Keratinocyte (primary cell): ENCODE results near the gene SLC10A3. TPM values are rescaled to one million over a fixed set of nuclear protein-coding genes. Genes with fewer than 3 reads are reported as not detected.

Source experiments
- DNase-seq: peaks from one replicate; pipeline ENCODE4 v3.0.0-alpha.2; 2011; ENCODE audit warnings: low read depth, missing footprints, low spot score
- FAIRE-seq: peaks from 2 replicates; lab custom pipeline; 2011; peaks lifted over from hg19 to GRCh38; lab: Jason Lieb, UNC
- H2AFZ ChIP-seq: 2 replicates; pipeline ENCODE4 v1.6.0; 2012; ENCODE audit warnings: low read length, control low read depth, inconsistent platforms; ENCODE audit not compliant: control insufficient read depth
- H3K27ac ChIP-seq: 2 replicates; pipeline ENCODE4 v1.5.1; 2011; ENCODE audit warnings: low read length; ENCODE audit not compliant: control insufficient read depth, insufficient read depth
- H3K27me3 ChIP-seq: 3 replicates; pipeline ENCODE4 v1.6.0; 2011; ENCODE audit warnings: low read length; ENCODE audit not compliant: control insufficient read depth, insufficient read depth; ENCODE audit errors: extremely low read depth
- H3K36me3 ChIP-seq, 2 experiments: 2 replicates in 1 of 2; 3 replicates in 1 of 2; pipeline ENCODE4 v1.5.1; 2011; ENCODE audit warnings: low read length in 2 of 2, mild to moderate bottlenecking in 1 of 2; ENCODE audit not compliant: control insufficient read depth in 2 of 2, insufficient read depth in 2 of 2; ENCODE audit errors: extremely low read depth in 1 of 2
- H3K4me1 ChIP-seq: 3 replicates; pipeline ENCODE4 v1.5.1; 2011; ENCODE audit warnings: low read length; ENCODE audit not compliant: control insufficient read depth, insufficient read depth; ENCODE audit errors: extremely low read depth
- H3K4me2 ChIP-seq: 3 replicates; pipeline ENCODE4 v1.6.0; 2011; ENCODE audit warnings: low read depth, low read length; ENCODE audit not compliant: control insufficient read depth, insufficient read depth; ENCODE audit errors: extremely low read depth
- H3K4me3 ChIP-seq, 3 experiments: fragments of 200-600 bp in 1 of 3; sonication (generic) in 1 of 3; 2 replicates in 2 of 3; 3 replicates in 1 of 3; pipeline ENCODE4 v1.5.1; 2011 to 2016; ENCODE audit warnings: low read length in 3 of 3, mild to moderate bottlenecking in 3 of 3, control low read depth in 2 of 3, inconsistent platforms in 1 of 3, low read depth in 1 of 3, mixed read lengths in 1 of 3, mixed run types in 1 of 3, moderate library complexity in 1 of 3; ENCODE audit not compliant: control insufficient read depth in 2 of 3, insufficient read depth in 2 of 3; ENCODE audit errors: extremely low read depth in 1 of 3
- H3K79me2 ChIP-seq: 2 replicates; pipeline ENCODE4 v1.6.0; 2012; ENCODE audit warnings: low read length; ENCODE audit not compliant: control insufficient read depth, insufficient read depth
- H3K9ac ChIP-seq: 3 replicates; pipeline ENCODE4 v1.6.0; 2011; ENCODE audit warnings: low read length; ENCODE audit not compliant: control insufficient read depth, insufficient read depth; ENCODE audit errors: extremely low read depth
- H3K9me1 ChIP-seq: 3 replicates; pipeline ENCODE4 v1.6.0; 2011; ENCODE audit warnings: low read length; ENCODE audit not compliant: control insufficient read depth, insufficient read depth; ENCODE audit errors: extremely low read depth
- H3K9me3 ChIP-seq: 2 replicates; pipeline ENCODE4 v1.5.1; 2012; ENCODE audit warnings: low read depth, low read length; ENCODE audit not compliant: control insufficient read depth
- H4K20me1 ChIP-seq: 3 replicates; pipeline ENCODE4 v1.6.0; 2011; ENCODE audit warnings: low read length; ENCODE audit not compliant: control insufficient read depth, insufficient read depth; ENCODE audit errors: extremely low read depth
- EZH2 ChIP-seq: IDR thresholded peaks from one replicate; pipeline ENCODE4 v1.6.1; 2012; ENCODE audit warnings: inconsistent platforms, mild to moderate bottlenecking, low read length, moderate library complexity
- dilution Hi-C: fragments of 300-500 bp; cut with MboI; formaldehyde crosslinking; loops from one replicate; pipeline ENCODE4 v1.7.0; 2020; ENCODE audit warnings: low sequenced_read_pairs; ENCODE audit not compliant: extremely low pct_ligation_motif_present
- polyA plus RNA-seq, 5 experiments: library from polyadenylated mRNA; depleted of rRNA in 3 of 5; stranded (reverse) in 3 of 5; stranded (forward) in 1 of 5; unstranded in 1 of 5; fragments of >200 nt; gene quantifications; 1 replicate in 1 of 5; 2 replicates in 3 of 5; 3 replicates in 1 of 5; pipeline versions ENCODE4 v1.2.1 to v1.2.3, GENCODE V29; 2011 to 2012; ENCODE audit warnings: missing spikeins in 2 of 5, low read depth in 1 of 5, low replicate concordance in 1 of 5
- TF ChIP-seq, protein P1 (sequence below), 3 experiments: IDR thresholded peaks in 1 of 3; conservative IDR thresholded peaks in 1 of 3; optimal IDR thresholded peaks in 1 of 3; 2 replicates in 2 of 3; 3 replicates in 1 of 3; pipeline versions ENCODE3 to v1.5.1; 2011; ENCODE audit warnings: low read length in 3 of 3, mild to moderate bottlenecking in 3 of 3, moderate library complexity in 2 of 3, control low read depth in 1 of 3, inconsistent platforms in 1 of 3; ENCODE audit not compliant: insufficient read depth in 2 of 3; ENCODE audit errors: extremely low read depth in 1 of 3

Gene SLC10A3
- polyA plus RNA-seq, 1 donor (not counting 4 experiments of a cell fraction or from before 2014, with no cell fraction given): 8.1 TPM

- Histone ChIP-seq H4K20me1 (no peaks in the 10 kb centered on the region), H3K9me3 (no peaks in the 10 kb centered on the region), H3K4me3 (no peak overlapping the region), H3K9me1 (no peaks in the 10 kb centered on the region), H3K4me2 (no peak overlapping the region), H3K9ac (no peak overlapping the region), H2AFZ (no peak overlapping the region), H3K4me1 (peaks cover 13% of the 10 kb centered on the region), H3K27me3 (no peaks in the 10 kb centered on the region), H3K27ac (no peak overlapping the region), H3K36me3 (peaks cover 5 to 8% of the 10 kb centered on the region in 2 experiments), H3K79me2 (peaks cover 11% of the 10 kb centered on the region)
- DNase-seq (no peak), FAIRE-seq (no peak)
- no peak for TF ChIP-seq EZH2
- TF ChIP-seq, protein P1, sequence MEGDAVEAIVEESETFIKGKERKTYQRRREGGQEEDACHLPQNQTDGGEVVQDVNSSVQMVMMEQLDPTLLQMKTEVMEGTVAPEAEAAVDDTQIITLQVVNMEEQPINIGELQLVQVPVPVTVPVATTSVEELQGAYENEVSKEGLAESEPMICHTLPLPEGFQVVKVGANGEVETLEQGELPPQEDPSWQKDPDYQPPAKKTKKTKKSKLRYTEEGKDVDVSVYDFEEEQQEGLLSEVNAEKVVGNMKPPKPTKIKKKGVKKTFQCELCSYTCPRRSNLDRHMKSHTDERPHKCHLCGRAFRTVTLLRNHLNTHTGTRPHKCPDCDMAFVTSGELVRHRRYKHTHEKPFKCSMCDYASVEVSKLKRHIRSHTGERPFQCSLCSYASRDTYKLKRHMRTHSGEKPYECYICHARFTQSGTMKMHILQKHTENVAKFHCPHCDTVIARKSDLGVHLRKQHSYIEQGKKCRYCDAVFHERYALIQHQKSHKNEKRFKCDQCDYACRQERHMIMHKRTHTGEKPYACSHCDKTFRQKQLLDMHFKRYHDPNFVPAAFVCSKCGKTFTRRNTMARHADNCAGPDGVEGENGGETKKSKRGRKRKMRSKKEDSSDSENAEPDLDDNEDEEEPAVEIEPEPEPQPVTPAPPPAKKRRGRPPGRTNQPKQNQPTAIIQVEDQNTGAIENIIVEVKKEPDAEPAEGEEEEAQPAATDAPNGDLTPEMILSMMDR (optimal IDR thresholded peaks at IDR 0.05 in 1 of 3, IDR thresholded peaks at IDR 0.05 in 1 of 3, conservative IDR thresholded peaks at IDR 0.05 in 1 of 3; ENCODE audit: extremely low read depth in 1 of 3, insufficient read depth in 2 of 3, low read length in 3 of 3): no peak
- dilution Hi-C loops: no loop called here
Measured at GRCh38 chrX:154488336-154489075, 1.9 kb downstream of the SLC10A3 start.

GRCh38 chrX:154487518-154488290 lies 2.7 kb downstream of the SLC10A3 start:
- no peak overlapping the region for H3K4me2 ChIP-seq
- H3K9ac ChIP-seq: no peak overlapping the region
- H3K27me3 ChIP-seq: no peaks in the 10 kb centered on the region
- DNase-seq (no peak), FAIRE-seq (no peak)
- no peak overlapping the region for H3K27ac ChIP-seq
- H3K36me3 ChIP-seq: peaks cover 5 to 8% of the 10 kb centered on the region in 2 experiments
- no peaks in the 10 kb centered on the region for H3K9me1 ChIP-seq
- no peak overlapping the region for H3K4me3 ChIP-seq
- H4K20me1 ChIP-seq: no peaks in the 10 kb centered on the region
- peaks cover 13% of the 10 kb centered on the region for H3K4me1 ChIP-seq
- no peaks in the 10 kb centered on the region for H3K9me3 ChIP-seq
- H2AFZ ChIP-seq: no peak overlapping the region
- TF ChIP-seq EZH2: no peak
- TF ChIP-seq, protein P1 (optimal IDR thresholded peaks at IDR 0.05 in 1 of 3, IDR thresholded peaks at IDR 0.05 in 1 of 3, conservative IDR thresholded peaks at IDR 0.05 in 1 of 3; ENCODE audit: extremely low read depth in 1 of 3, insufficient read depth in 2 of 3, low read length in 3 of 3): no peak
- H3K79me2 ChIP-seq: peaks cover 11% of the 10 kb centered on the region
- dilution Hi-C loops: no loop called here
